Spinal cord (tissue), 10 donors: ENCODE results near the gene PJA2. TPM values are rescaled to one million over a fixed set of nuclear protein-coding genes. Genes with fewer than 3 reads are reported as not detected.

Experiments
- DNase-seq, 6 donors: peaks; one replicate each; pipeline versions ENCODE4 v3.0.0 to v3.0.0-alpha.2; 2013 to 2015; ENCODE audit warnings: low spot score in 6 of 6, low read depth in 4 of 6
- H3K27ac ChIP-seq: one replicate; pipeline ENCODE4 v1.5.1; 2013; ENCODE audit warnings: low read depth, low read length, control low read depth
- H3K27me3 ChIP-seq: one replicate; pipeline ENCODE4 v1.6.1; 2013; ENCODE audit warnings: low read length; ENCODE audit not compliant: control insufficient read depth, insufficient read depth
- H3K36me3 ChIP-seq: one replicate; pipeline ENCODE4 v1.6.1; 2013; ENCODE audit warnings: low read length; ENCODE audit not compliant: control insufficient read depth, insufficient read depth
- H3K4me1 ChIP-seq: one replicate; pipeline ENCODE4 v1.6.1; 2013; ENCODE audit warnings: low read length; ENCODE audit not compliant: control insufficient read depth, insufficient read depth
- H3K4me3 ChIP-seq: one replicate; pipeline ENCODE4 v1.5.1; 2013; ENCODE audit warnings: low read depth, low read length, control low read depth
- H3K9me3 ChIP-seq: one replicate; pipeline ENCODE4 v1.6.1; 2013; ENCODE audit warnings: low read length; ENCODE audit not compliant: control insufficient read depth, insufficient read depth
- WGBS: methylation state at CpG from one replicate; pipeline ENCODE4 v1.1.5; 2013; ENCODE audit warnings: missing lambda C conversion rate; ENCODE audit not compliant: insufficient coverage; 5-methylcytosine and 5-hydroxymethylcytosine counted together
- polyA plus RNA-seq, 2 donors: library from polyadenylated mRNA; unstranded; fragments of 120-200 nt; gene quantifications; one replicate each; pipeline ENCODE4 v1.2.1, GENCODE V29; 2013; ENCODE audit not compliant: insufficient read length in 2 of 2
- total RNA-seq, 2 donors: library from RNA; depleted of rRNA in 1 of 2; stranded (reverse); fragments of 120-200 nt in 1 of 2; fragments of >200 nt in 1 of 2; gene quantifications; one replicate each; pipeline versions ENCODE4 v1.2.3 to v1.2.4, GENCODE V29; 2013 to 2014
- donor health status: healthy.

PJA2 gene
- total and polyA plus RNA-seq, 4 donors: 111 to 370 (median 226) TPM

- Histone ChIP-seq H3K4me3 (no peak overlapping the region), H3K27me3 (no peaks in the 10 kb centered on the region), H3K36me3 (no peaks in the 10 kb centered on the region), H3K4me1 (no peaks in the 10 kb centered on the region), H3K27ac (no peak overlapping the region), H3K9me3 (peaks cover 4% of the 10 kb centered on the region)
- no peak for DNase-seq
These were observed 19.6 kb downstream of the PJA2 start for GRCh38 chr5:109390188-109390587.

- H3K4me1 ChIP-seq: no peaks in the 10 kb centered on the region
- DNase-seq: no peak
- peaks cover 4% of the 10 kb centered on the region for H3K9me3 ChIP-seq
- H3K27me3 ChIP-seq: no peaks in the 10 kb centered on the region
- no peaks in the 10 kb centered on the region for H3K36me3 ChIP-seq
- no peak overlapping the region for H3K4me3 ChIP-seq
- WGBS: no CpG with 5 or more reads among the region's 2 CpGs
- H3K27ac ChIP-seq: no peak overlapping the region
These were observed 21.4 kb downstream of the PJA2 start for GRCh38 chr5:109388407-109388806.

GRCh38 chr5:109387408-109387974 lies 22.3 kb downstream of the PJA2 start:
- H3K4me3 ChIP-seq: no peak overlapping the region
- H3K27me3 ChIP-seq: no peaks in the 10 kb centered on the region
- H3K4me1 ChIP-seq: no peaks in the 10 kb centered on the region
- no peak overlapping the region for H3K27ac ChIP-seq
- peaks cover 4% of the 10 kb centered on the region for H3K9me3 ChIP-seq
- DNase-seq: no peak
- peaks cover 2% of the 10 kb centered on the region for H3K36me3 ChIP-seq
- WGBS: no CpG with 5 or more reads among the region's 4 CpGs

- Histone ChIP-seq H3K9me3 (peaks cover 1% of the 10 kb centered on the region), H3K4me1 (no peaks in the 10 kb centered on the region), H3K36me3 (peaks cover 13% of the 10 kb centered on the region), H3K27ac (no peak overlapping the region), H3K27me3 (no peaks in the 10 kb centered on the region), H3K4me3 (no peak overlapping the region)
- WGBS: 100% methylated on average over 1 of the region's 2 CpGs
- DNase-seq: no peak
These were observed 31.7 kb downstream of the PJA2 start for GRCh38 chr5:109378095-109378494.

GRCh38 chr5:109374625-109375024 lies 35.1 kb downstream of the PJA2 start:
- Histone ChIP-seq H3K4me1 (no peaks in the 10 kb centered on the region), H3K27me3 (no peaks in the 10 kb centered on the region), H3K4me3 (no peak overlapping the region), H3K36me3 (peaks cover 2% of the 10 kb centered on the region), H3K9me3 (no peaks in the 10 kb centered on the region), H3K27ac (no peak overlapping the region)
- peak in 1 of 6 donors; percentile 11 for DNase-seq

GRCh38 chr5:109373932-109374331 lies 35.8 kb downstream of the PJA2 start:
- no peak overlapping the region for H3K27ac ChIP-seq
- no peaks in the 10 kb centered on the region for H3K4me1 ChIP-seq
- no peak overlapping the region for H3K4me3 ChIP-seq
- no peaks in the 10 kb centered on the region for H3K27me3 ChIP-seq
- peaks cover 4% of the 10 kb centered on the region for H3K36me3 ChIP-seq
- H3K9me3 ChIP-seq: no peaks in the 10 kb centered on the region
- DNase-seq: no peak

GRCh38 chr5:109370343-109370742 lies 39.4 kb downstream of the PJA2 start:
- H3K9me3 ChIP-seq: no peaks in the 10 kb centered on the region
- H3K4me1 ChIP-seq: no peaks in the 10 kb centered on the region
- no peak overlapping the region for H3K4me3 ChIP-seq
- no CpG with 5 or more reads among the region's 2 CpGs for WGBS
- no peak for DNase-seq
- peaks cover 8% of the 10 kb centered on the region for H3K36me3 ChIP-seq
- H3K27me3 ChIP-seq: no peaks in the 10 kb centered on the region
- no peak overlapping the region for H3K27ac ChIP-seq

- DNase-seq: no peak
- Histone ChIP-seq H3K27ac (no peak overlapping the region), H3K36me3 (peaks cover 12% of the 10 kb centered on the region), H3K4me1 (no peaks in the 10 kb centered on the region), H3K4me3 (no peak overlapping the region), H3K9me3 (no peaks in the 10 kb centered on the region), H3K27me3 (no peaks in the 10 kb centered on the region)
These were observed 44.1 kb downstream of the PJA2 start for GRCh38 chr5:109365653-109366052.

GRCh38 chr5:109364977-109365376 lies 44.8 kb downstream of the PJA2 start:
- Histone ChIP-seq H3K36me3 (peaks cover 12% of the 10 kb centered on the region), H3K27me3 (no peaks in the 10 kb centered on the region), H3K27ac (no peak overlapping the region), H3K4me1 (no peaks in the 10 kb centered on the region), H3K4me3 (no peak overlapping the region), H3K9me3 (no peaks in the 10 kb centered on the region)
- no peak for DNase-seq
- WGBS: no CpG with 5 or more reads among the region's 3 CpGs

- no peaks in the 10 kb centered on the region for H3K4me1 ChIP-seq
- H3K36me3 ChIP-seq: peaks cover 7% of the 10 kb centered on the region
- DNase-seq: no peak
- H3K4me3 ChIP-seq: no peak overlapping the region
- no peak overlapping the region for H3K27ac ChIP-seq
- WGBS: no CpG with 5 or more reads among the region's 3 CpGs
- no peaks in the 10 kb centered on the region for H3K27me3 ChIP-seq
- no peaks in the 10 kb centered on the region for H3K9me3 ChIP-seq
These were observed 50.1 kb downstream of the PJA2 start for GRCh38 chr5:109359642-109360041.
